A549 (cell line): ENCODE data around the gene PIP5K1B.

Source experiments
- CTCF ChIP-seq: fragments of >200 bp; sonication (Bioruptor Twin); formaldehyde crosslinking; IDR thresholded peaks from 3 replicates; pipeline ENCODE4 v1.5.1; 2016
- POLR2A ChIP-seq: IDR thresholded peaks from 2 replicates; pipeline ENCODE4 v1.6.1; 2012; ENCODE audit warnings: mild to moderate bottlenecking, low read length
- POLR2AphosphoS2 ChIP-seq: conservative IDR thresholded peaks from 2 replicates; pipeline ENCODE4 v1.6.1; 2012; ENCODE audit warnings: low read length, improper control_type of control experiment, inconsistent platforms
- RAD21 ChIP-seq, 2 experiments: fragments of >200 bp in 1 of 2; sonication (Bioruptor Twin) in 1 of 2; formaldehyde crosslinking in 1 of 2; IDR thresholded peaks in 1 of 2; conservative IDR thresholded peaks in 1 of 2; 2 replicates in 1 of 2; 3 replicates in 1 of 2; pipeline ENCODE4 v1.6.1; 2012 to 2018; ENCODE audit warnings: inconsistent platforms in 1 of 2
- REST ChIP-seq: fragments of 200-600 bp; sonication (generic); IDR thresholded peaks from 2 replicates; pipeline ENCODE4 v1.6.1; 2016; ENCODE audit warnings: antibody characterized with exemption, mild to moderate bottlenecking, moderate library complexity
- RNF2 ChIP-seq: fragments of 200-600 bp; sonication (generic); IDR thresholded peaks from 2 replicates; pipeline ENCODE4 v1.6.1; 2016; ENCODE audit warnings: low read depth, mild to moderate bottlenecking, antibody characterized with exemption, moderate library complexity, borderline replicate concordance
- SMC3 ChIP-seq: fragments of >200 bp; sonication (Bioruptor Twin); formaldehyde crosslinking; IDR thresholded peaks from 3 replicates; pipeline ENCODE4 v1.6.1; 2018; ENCODE audit warnings: inconsistent platforms
- SREBF2 ChIP-seq: fragments of 450-650 bp; IDR thresholded peaks from 2 replicates; pipeline ENCODE4 v1.6.1; 2014; ENCODE audit warnings: mild to moderate bottlenecking, moderate library complexity
- TF ChIP-seq, protein P1 (sequence below): IDR thresholded peaks from 2 replicates; pipeline ENCODE4 v1.6.1; 2012

DNA sequence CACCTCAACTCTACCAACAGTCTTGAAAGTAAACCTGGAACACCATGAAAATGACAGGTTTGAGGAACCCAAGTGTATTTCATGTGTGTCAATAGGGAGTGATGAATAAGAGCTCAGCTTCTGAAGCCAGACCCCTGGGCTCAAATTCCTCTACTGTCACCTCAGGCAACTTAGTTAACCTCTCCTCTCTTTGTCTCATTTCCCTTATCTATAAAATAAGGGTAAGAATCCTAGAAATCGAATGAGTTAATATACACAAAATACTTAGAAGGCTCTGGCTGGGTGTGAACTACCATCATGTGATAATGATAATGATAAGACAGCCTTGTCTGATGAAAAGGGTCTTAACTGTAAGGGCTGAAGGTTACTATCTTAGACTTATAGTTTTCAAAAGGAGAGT lies 66.3 kb downstream of the PIP5K1B start:
- TF ChIP-seq, protein P1, sequence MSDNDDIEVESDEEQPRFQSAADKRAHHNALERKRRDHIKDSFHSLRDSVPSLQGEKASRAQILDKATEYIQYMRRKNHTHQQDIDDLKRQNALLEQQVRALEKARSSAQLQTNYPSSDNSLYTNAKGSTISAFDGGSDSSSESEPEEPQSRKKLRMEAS: no peak
- TF ChIP-seq POLR2A: no peak
- TF ChIP-seq CTCF: no peak
- TF ChIP-seq POLR2AphosphoS2: no peak
- TF ChIP-seq SMC3: no peak
- no peak for TF ChIP-seq RNF2
- TF ChIP-seq RAD21 (conservative IDR thresholded peaks at IDR 0.05 in 1 of 2, IDR thresholded peaks at IDR 0.05 in 1 of 2): no peak
- TF ChIP-seq REST: no peak
- no peak for TF ChIP-seq SREBF2
